WTC11 (cell line): ENCODE measurements around the gene HAUS8.

Experiments
- ESRRA ChIP-seq: sonication (generic); formaldehyde crosslinking; IDR thresholded peaks from 2 replicates; pipeline ENCODE4 v1.8.1; 2022; ENCODE audit warnings: mild to moderate bottlenecking, missing genetic modification reagents, borderline replicate concordance
- FOXK1 ChIP-seq: sonication (generic); formaldehyde crosslinking; IDR thresholded peaks from 2 replicates; pipeline ENCODE4 v1.8.0; 2022; ENCODE audit warnings: mild to moderate bottlenecking, moderate library complexity, missing genetic modification reagents
- NFYB ChIP-seq: sonication (generic); formaldehyde crosslinking; conservative IDR thresholded peaks from 2 replicates; pipeline ENCODE4 v1.8.0; 2022; ENCODE audit warnings: low read depth, missing genetic modification reagents
- PREB ChIP-seq: sonication (generic); formaldehyde crosslinking; IDR thresholded peaks from 2 replicates; pipeline ENCODE4 v1.8.1; 2022; ENCODE audit warnings: mild to moderate bottlenecking, missing genetic modification reagents, moderate library complexity, borderline replicate concordance
- STAT6 ChIP-seq: sonication (generic); formaldehyde crosslinking; conservative IDR thresholded peaks from 2 replicates; pipeline ENCODE4 v1.8.1; 2023; ENCODE audit warnings: mild to moderate bottlenecking, low read depth, missing genetic modification reagents, moderate library complexity
- TCF7 ChIP-seq: sonication (generic); formaldehyde crosslinking; IDR thresholded peaks from 2 replicates; pipeline ENCODE4 v1.8.0; 2022; ENCODE audit warnings: mild to moderate bottlenecking, low read depth, missing genetic modification reagents, moderate library complexity
- USF2 ChIP-seq: sonication (generic); formaldehyde crosslinking; IDR thresholded peaks from 2 replicates; pipeline ENCODE4 v1.8.1; 2023; ENCODE audit warnings: mild to moderate bottlenecking, missing genetic modification reagents, moderate library complexity
- ZNF138 ChIP-seq: sonication (generic); formaldehyde crosslinking; conservative IDR thresholded peaks from 2 replicates; pipeline ENCODE4 v1.8.1; 2022; ENCODE audit warnings: mild to moderate bottlenecking, moderate library complexity, missing genetic modification reagents
- ZNF396 ChIP-seq: fragments of 250-450 bp; sonication (Bioruptor Pico); IDR thresholded peaks from 2 replicates; pipeline ENCODE4 v1.8.0; 2021; ENCODE audit warnings: mild to moderate bottlenecking, moderate library complexity, borderline replicate concordance
- ZNF512 ChIP-seq: sonication (generic); formaldehyde crosslinking; IDR thresholded peaks from 2 replicates; pipeline ENCODE4 v1.8.1; 2022; ENCODE audit warnings: missing genetic modification reagents, borderline replicate concordance
- TF ChIP-seq, protein P1 (sequence below): fragments of 200-600 bp; IDR thresholded peaks from 2 replicates; pipeline ENCODE4 v1.8.0; 2022; ENCODE audit warnings: antibody characterized with exemption
- TF ChIP-seq, protein P2 (sequence below): sonication (generic); formaldehyde crosslinking; IDR thresholded peaks from 2 replicates; pipeline ENCODE4 v1.8.1; 2022; ENCODE audit warnings: low read depth, missing genetic modification reagents, borderline replicate concordance
- TF ChIP-seq, protein P3 (sequence below): sonication (generic); formaldehyde crosslinking; IDR thresholded peaks from 2 replicates; pipeline ENCODE4 v1.8.1; 2023; ENCODE audit warnings: mild to moderate bottlenecking, moderate library complexity, missing genetic modification reagents

GRCh38 chr19:17107546-17108452, 32.5 kb upstream of the HAUS8 start:
- no peak for TF ChIP-seq ZNF138
- TF ChIP-seq, protein P1, sequence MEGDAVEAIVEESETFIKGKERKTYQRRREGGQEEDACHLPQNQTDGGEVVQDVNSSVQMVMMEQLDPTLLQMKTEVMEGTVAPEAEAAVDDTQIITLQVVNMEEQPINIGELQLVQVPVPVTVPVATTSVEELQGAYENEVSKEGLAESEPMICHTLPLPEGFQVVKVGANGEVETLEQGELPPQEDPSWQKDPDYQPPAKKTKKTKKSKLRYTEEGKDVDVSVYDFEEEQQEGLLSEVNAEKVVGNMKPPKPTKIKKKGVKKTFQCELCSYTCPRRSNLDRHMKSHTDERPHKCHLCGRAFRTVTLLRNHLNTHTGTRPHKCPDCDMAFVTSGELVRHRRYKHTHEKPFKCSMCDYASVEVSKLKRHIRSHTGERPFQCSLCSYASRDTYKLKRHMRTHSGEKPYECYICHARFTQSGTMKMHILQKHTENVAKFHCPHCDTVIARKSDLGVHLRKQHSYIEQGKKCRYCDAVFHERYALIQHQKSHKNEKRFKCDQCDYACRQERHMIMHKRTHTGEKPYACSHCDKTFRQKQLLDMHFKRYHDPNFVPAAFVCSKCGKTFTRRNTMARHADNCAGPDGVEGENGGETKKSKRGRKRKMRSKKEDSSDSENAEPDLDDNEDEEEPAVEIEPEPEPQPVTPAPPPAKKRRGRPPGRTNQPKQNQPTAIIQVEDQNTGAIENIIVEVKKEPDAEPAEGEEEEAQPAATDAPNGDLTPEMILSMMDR: no peak
- TF ChIP-seq USF2: no peak
- TF ChIP-seq, protein P2, sequence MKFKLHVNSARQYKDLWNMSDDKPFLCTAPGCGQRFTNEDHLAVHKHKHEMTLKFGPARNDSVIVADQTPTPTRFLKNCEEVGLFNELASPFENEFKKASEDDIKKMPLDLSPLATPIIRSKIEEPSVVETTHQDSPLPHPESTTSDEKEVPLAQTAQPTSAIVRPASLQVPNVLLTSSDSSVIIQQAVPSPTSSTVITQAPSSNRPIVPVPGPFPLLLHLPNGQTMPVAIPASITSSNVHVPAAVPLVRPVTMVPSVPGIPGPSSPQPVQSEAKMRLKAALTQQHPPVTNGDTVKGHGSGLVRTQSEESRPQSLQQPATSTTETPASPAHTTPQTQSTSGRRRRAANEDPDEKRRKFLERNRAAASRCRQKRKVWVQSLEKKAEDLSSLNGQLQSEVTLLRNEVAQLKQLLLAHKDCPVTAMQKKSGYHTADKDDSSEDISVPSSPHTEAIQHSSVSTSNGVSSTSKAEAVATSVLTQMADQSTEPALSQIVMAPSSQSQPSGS (CRISPR knock-in tag): no peak
- TF ChIP-seq NFYB (CRISPR knock-in tag): no peak
- TF ChIP-seq ZNF512 (CRISPR knock-in tag): no peak
- no peak for TF ChIP-seq STAT6
- TF ChIP-seq ESRRA (CRISPR knock-in tag): no peak
- TF ChIP-seq FOXK1: no peak
- no peak for TF ChIP-seq ZNF396 (CRISPR knock-in tag)
- TF ChIP-seq PREB (CRISPR knock-in tag): no peak
- TF ChIP-seq TCF7 (CRISPR knock-in tag): no peak
- TF ChIP-seq, protein P3, sequence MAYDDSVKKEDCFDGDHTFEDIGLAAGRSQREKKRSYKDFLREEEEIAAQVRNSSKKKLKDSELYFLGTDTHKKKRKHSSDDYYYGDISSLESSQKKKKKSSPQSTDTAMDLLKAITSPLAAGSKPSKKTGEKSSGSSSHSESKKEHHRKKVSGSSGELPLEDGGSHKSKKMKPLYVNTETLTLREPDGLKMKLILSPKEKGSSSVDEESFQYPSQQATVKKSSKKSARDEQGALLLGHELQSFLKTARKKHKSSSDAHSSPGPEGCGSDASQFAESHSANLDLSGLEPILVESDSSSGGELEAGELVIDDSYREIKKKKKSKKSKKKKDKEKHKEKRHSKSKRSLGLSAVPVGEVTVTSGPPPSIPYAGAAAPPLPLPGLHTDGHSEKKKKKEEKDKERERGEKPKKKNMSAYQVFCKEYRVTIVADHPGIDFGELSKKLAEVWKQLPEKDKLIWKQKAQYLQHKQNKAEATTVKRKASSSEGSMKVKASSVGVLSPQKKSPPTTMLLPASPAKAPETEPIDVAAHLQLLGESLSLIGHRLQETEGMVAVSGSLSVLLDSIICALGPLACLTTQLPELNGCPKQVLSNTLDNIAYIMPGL (CRISPR knock-in tag): no peak
